BE2C (cell line): ENCODE results near the gene NINL.
A peak's percentile ranks its signal among the peaks of the same experiment; 100 is the strongest.
"Not testable (repeated sequence)": the region's sequence is repeated elsewhere in the genome, so short reads cannot be mapped to it uniquely, and the experiment has no call there.

Experiments used
- DNase-seq: peaks from one replicate; pipeline ENCODE4 v3.0.0-alpha.2; 2020
- H3K27me3 ChIP-seq: fragments of 250-450 bp; sonication (Bioruptor Pico); 2 replicates; pipeline ENCODE4 v1.5.1; 2020; ENCODE audit warnings: mild to moderate bottlenecking
- H3K36me3 ChIP-seq: fragments of 250-450 bp; sonication (Bioruptor Pico); 2 replicates; pipeline ENCODE4 v1.5.1; 2020; ENCODE audit warnings: mild to moderate bottlenecking
- H3K4me1 ChIP-seq: fragments of 250-450 bp; sonication (Bioruptor Pico); 2 replicates; pipeline ENCODE4 v1.5.1; 2020
- H3K4me3 ChIP-seq: 2 replicates; pipeline ENCODE4 v1.5.1; 2011; ENCODE audit warnings: low read depth, low read length
- H3K9me3 ChIP-seq: fragments of 250-450 bp; sonication (Bioruptor Pico); 2 replicates; pipeline ENCODE4 v1.5.1; 2020
- CTCF ChIP-seq: IDR thresholded peaks from 2 replicates; pipeline ENCODE4 v1.5.1; 2012; ENCODE audit warnings: mild to moderate bottlenecking, low read depth, low read length

Gene NINL

GRCh38 chr20:25563362-25563761 lies 22.0 kb downstream of the NINL start:
- Histone ChIP-seq H3K36me3 (no peaks in the 10 kb centered on the region), H3K4me3 (no peak overlapping the region), H3K4me1 (no peaks in the 10 kb centered on the region), H3K9me3 (no peaks in the 10 kb centered on the region), H3K27me3 (no peaks in the 10 kb centered on the region)
- no peak for TF ChIP-seq CTCF
- DNase-seq = no peak

GRCh38 chr20:25561771-25562170 lies 23.6 kb downstream of the NINL start:
- not testable (repeated sequence) for H3K4me1 ChIP-seq, H3K27me3 ChIP-seq, H3K9me3 ChIP-seq, H3K4me3 ChIP-seq, H3K36me3 ChIP-seq, DNase-seq

- H3K9me3 ChIP-seq = no peaks in the 10 kb centered on the region
- DNase-seq = peak; percentile 71
Observed at GRCh38 chr20:25553819-25554296, 31.5 kb downstream of the NINL start.

GRCh38 chr20:25552977-25553376 lies 32.4 kb downstream of the NINL start:
- no peak for DNase-seq
- 0 out of 2 replicates have a peak, but pooled peaks cover 7% of the 10 kb centered on the region for H3K4me1 ChIP-seq
- H3K4me3 ChIP-seq = no peak overlapping the region
- H3K27me3 ChIP-seq = no peaks in the 10 kb centered on the region
- no peak for TF ChIP-seq CTCF
- H3K9me3 ChIP-seq = no peaks in the 10 kb centered on the region
- H3K36me3 ChIP-seq = no peaks in the 10 kb centered on the region

More at GRCh38 chr20:25553819-25554296, 31.5 kb downstream of the NINL start:
- H3K27me3 ChIP-seq = no peaks in the 10 kb centered on the region
- H3K4me3 ChIP-seq = no peak overlapping the region
- TF ChIP-seq CTCF = 0 out of 2 replicates have a peak, but pooled peaks have one; percentile 5
- H3K36me3 ChIP-seq = no peaks in the 10 kb centered on the region
- 0 out of 2 replicates have a peak, but pooled peaks cover 7% of the 10 kb centered on the region for H3K4me1 ChIP-seq

GRCh38 chr20:25551413-25552215 lies 33.7 kb downstream of the NINL start:
- H3K9me3 ChIP-seq = no peaks in the 10 kb centered on the region
- no peak for DNase-seq
- H3K27me3 ChIP-seq = no peaks in the 10 kb centered on the region
- 0 out of 2 replicates have a peak, but pooled peaks cover 7% of the 10 kb centered on the region for H3K4me1 ChIP-seq
- no peak overlapping the region for H3K4me3 ChIP-seq
- no peaks in the 10 kb centered on the region for H3K36me3 ChIP-seq
- no peak for TF ChIP-seq CTCF

- not testable (repeated sequence) for H3K36me3 ChIP-seq, DNase-seq, H3K9me3 ChIP-seq, H3K27me3 ChIP-seq, H3K4me1 ChIP-seq, H3K4me3 ChIP-seq
Observed at GRCh38 chr20:25550645-25551337, 34.5 kb downstream of the NINL start.
